ENCODE results near the gene SULT1E1.
"Not testable (repeated sequence)": the region's sequence is repeated elsewhere in the genome, so short reads cannot be mapped to it uniquely, and the experiment has no call there.

DNA sequence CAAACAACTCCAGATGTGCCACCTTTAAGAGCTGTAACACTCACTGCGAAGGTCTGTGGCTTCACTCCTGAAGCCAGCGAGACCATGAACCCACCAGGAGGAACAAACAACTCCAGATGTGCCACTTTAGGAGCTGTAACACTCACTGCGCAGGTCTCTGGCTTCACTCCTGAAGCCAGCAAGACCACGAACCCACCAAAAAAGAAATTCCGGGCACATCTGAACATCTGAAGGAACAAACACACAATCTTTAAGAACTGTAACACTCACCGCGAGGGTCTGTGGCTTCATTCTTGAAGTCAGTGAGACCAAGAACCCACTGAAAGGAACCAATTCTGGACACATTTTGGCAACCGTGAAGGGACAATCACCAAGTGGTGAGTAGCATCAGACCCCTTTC is 34.9 kb downstream of the SULT1E1 start:
- TF ChIP-seq, protein P1, sequence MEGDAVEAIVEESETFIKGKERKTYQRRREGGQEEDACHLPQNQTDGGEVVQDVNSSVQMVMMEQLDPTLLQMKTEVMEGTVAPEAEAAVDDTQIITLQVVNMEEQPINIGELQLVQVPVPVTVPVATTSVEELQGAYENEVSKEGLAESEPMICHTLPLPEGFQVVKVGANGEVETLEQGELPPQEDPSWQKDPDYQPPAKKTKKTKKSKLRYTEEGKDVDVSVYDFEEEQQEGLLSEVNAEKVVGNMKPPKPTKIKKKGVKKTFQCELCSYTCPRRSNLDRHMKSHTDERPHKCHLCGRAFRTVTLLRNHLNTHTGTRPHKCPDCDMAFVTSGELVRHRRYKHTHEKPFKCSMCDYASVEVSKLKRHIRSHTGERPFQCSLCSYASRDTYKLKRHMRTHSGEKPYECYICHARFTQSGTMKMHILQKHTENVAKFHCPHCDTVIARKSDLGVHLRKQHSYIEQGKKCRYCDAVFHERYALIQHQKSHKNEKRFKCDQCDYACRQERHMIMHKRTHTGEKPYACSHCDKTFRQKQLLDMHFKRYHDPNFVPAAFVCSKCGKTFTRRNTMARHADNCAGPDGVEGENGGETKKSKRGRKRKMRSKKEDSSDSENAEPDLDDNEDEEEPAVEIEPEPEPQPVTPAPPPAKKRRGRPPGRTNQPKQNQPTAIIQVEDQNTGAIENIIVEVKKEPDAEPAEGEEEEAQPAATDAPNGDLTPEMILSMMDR (IDR thresholded peaks at IDR 0.05 in 4 of 5, conservative IDR thresholded peaks at IDR 0.05 in 1 of 5) = not testable (repeated sequence)
- not testable (repeated sequence) for TF ChIP-seq POLR2A (IDR thresholded peaks at IDR 0.05)
